Activated T-helper 2 cell treated with anti-CD3 and anti-CD28 coated beads, Interferon-gamma antibody, Interleukin-2, Interleukin-4, amounts not matched to agents 10 μg/mL and 5 μg/mL and 100 μg/mL, durations not matched to agents 14 hours and 24 hours and 36 hours (primary cell): ENCODE data around the gene PRPF40A. TPM values are rescaled to one million over a fixed set of nuclear protein-coding genes. Genes with fewer than 3 reads are reported as not detected.

Experiments
- DNase-seq: peaks from one replicate; pipeline ENCODE4 v3.0.0; 2021; ENCODE audit warnings: low spot score
- H3K27ac Mint-ChIP-seq: one replicate; pipeline ENCODE4 v1.8.0; 2021; ENCODE audit warnings: mixed read lengths
- H3K27me3 Mint-ChIP-seq: one replicate; pipeline ENCODE4 v1.8.0; 2021; ENCODE audit warnings: low read depth, mixed read lengths
- H3K36me3 Mint-ChIP-seq: one replicate; pipeline ENCODE4 v1.8.0; 2021; ENCODE audit warnings: low read depth, mixed read lengths
- H3K4me1 Mint-ChIP-seq: one replicate; pipeline ENCODE4 v1.8.0; 2021; ENCODE audit warnings: low read depth, mixed read lengths
- H3K4me3 Mint-ChIP-seq: one replicate; pipeline ENCODE4 v1.8.0; 2021; ENCODE audit warnings: low read depth, mild to moderate bottlenecking, moderate library complexity, mixed read lengths
- H3K9me3 Mint-ChIP-seq: one replicate; pipeline ENCODE4 v1.8.0; 2021; ENCODE audit warnings: mixed read lengths
- intact Hi-C: fragments of 100-400 bp; cut with micrococcal nuclease; formaldehyde crosslinking; loops from one replicate; pipeline ENCODE4 v1.15.1; 2023
- total RNA-seq: library from RNA; stranded (reverse); gene quantifications from 2 replicates; pipeline ENCODE4 v1.2.3, GENCODE V29; 2022

PRPF40A gene
- total RNA-seq, 1 donor from 2014 or later, result 144 TPM

DNA sequence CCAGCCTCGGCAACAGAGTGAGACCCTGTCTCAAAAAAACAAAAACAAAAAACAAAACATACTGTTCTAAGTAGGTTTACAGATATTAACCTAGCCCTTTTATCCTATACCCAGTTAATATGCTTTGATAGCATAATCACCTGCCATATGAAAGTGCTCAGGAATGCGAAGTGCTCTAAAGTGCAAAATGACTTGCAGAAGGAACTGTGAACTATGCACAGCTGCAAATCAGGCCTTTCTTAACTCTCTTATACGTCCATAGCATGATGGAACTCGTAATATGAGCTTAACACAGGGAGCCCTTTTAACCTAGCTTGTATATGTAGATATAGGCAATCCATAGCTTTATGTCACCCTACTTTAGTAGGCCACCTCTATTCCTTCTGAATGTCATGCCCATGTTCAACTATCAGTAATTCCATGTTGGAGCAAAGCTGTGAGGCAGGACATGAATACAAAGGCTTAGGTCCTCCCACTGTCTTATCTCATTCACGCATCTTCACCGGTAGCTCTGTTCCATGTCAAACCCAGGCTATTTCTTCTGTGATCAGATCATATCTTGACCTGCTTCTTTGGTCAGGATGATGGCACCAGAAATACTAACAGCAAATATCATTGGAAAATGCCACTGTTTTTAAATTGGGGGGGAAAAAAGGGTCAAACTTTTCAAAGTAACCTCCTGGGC is 72.9 kb downstream of the PRPF40A start:
- DNase-seq, result no peak
- intact Hi-C loops, result no loop called here
- Mint-ChIP-seq H3K4me3 (no peak overlapping the region), H3K27me3 (no peaks in the 10 kb centered on the region), H3K27ac (no peak overlapping the region), H3K9me3 (no peaks in the 10 kb centered on the region), H3K36me3 (peaks cover 14% of the 10 kb centered on the region), H3K4me1 (peaks cover 3% of the 10 kb centered on the region)

DNA sequence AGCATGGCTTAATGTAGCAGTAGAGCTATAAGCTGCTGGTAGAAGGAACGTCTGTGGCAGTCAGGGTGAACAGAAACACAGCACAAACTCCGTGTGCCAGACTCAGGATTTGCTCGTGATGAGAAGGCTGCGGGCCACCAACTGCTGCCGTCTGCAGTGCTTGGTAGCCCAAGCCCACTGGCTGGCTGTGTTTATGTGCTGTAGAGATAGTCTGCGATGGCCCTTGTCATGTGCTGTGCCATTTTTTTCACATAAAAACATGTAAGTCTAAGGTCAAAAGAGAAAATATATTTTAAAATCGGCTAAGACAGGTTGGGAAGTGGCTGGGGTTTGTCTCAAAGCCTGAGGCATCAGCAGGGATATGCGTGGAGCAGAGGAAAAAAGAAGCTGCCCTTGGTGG is 78.7 kb downstream of the PRPF40A start:
- Mint-ChIP-seq H3K4me1 (no peaks in the 10 kb centered on the region), H3K9me3 (no peaks in the 10 kb centered on the region), H3K4me3 (no peak overlapping the region), H3K27me3 (no peaks in the 10 kb centered on the region), H3K36me3 (peaks cover 4% of the 10 kb centered on the region), H3K27ac (no peak overlapping the region)
- DNase-seq, result no peak
- intact Hi-C loops, result no loop called here

DNA sequence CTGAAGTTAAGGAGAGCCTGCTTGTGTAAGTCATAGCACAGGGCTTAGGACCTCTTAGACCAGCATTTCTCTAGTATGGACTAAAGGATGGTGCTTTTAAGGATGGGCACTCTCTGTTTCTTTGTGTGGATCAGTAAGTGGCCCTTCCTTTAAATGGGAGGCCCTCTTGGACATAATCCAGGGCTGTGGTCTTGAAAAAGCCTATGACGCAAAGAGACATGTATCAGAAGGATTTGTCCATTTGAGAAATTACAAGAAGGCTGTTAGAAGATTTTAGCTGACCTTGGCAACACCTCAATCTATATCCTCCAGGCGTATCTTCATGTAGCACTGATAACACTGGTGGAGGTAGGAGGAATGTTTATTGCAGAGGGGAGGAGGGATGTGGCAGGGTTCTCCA is 79.2 kb downstream of the PRPF40A start:
- H3K27ac Mint-ChIP-seq, result no peak overlapping the region
- DNase-seq, result no peak
- intact Hi-C loops, result no loop called here

DNA sequence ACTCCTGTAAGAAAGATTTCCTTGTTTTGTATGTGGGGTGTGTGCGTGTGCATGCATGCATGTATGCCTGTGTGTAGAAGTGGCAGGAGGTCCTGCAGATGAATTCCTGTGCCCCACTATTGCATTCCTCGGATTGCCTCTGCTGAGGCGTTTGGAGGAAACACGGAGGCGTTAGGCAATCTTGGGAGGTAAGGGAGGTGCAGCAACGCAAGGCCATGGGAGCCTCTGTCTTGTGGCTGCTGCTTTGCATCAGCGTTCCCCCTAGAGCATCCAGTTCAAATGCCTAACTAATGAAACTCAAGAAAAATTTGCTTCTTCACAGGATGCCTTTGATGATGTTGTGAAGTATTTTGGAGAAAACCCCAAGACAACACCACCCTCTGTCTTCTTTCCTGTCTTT is 80.0 kb downstream of the PRPF40A start:
- Mint-ChIP-seq H3K4me1 (no peaks in the 10 kb centered on the region), H3K27me3 (no peaks in the 10 kb centered on the region), H3K4me3 (no peak overlapping the region), H3K36me3 (peaks cover 4% of the 10 kb centered on the region), H3K9me3 (no peaks in the 10 kb centered on the region), H3K27ac (no peak overlapping the region)
- intact Hi-C loops, result no loop called here
- no peak for DNase-seq

More for the DNA sequence above, 79.2 kb downstream of the PRPF40A start:
- H3K4me3 Mint-ChIP-seq, result no peak overlapping the region
- no peaks in the 10 kb centered on the region for H3K27me3 Mint-ChIP-seq
- H3K9me3 Mint-ChIP-seq, result no peaks in the 10 kb centered on the region
- peaks cover 4% of the 10 kb centered on the region for H3K36me3 Mint-ChIP-seq
- H3K4me1 Mint-ChIP-seq, result no peaks in the 10 kb centered on the region

DNA sequence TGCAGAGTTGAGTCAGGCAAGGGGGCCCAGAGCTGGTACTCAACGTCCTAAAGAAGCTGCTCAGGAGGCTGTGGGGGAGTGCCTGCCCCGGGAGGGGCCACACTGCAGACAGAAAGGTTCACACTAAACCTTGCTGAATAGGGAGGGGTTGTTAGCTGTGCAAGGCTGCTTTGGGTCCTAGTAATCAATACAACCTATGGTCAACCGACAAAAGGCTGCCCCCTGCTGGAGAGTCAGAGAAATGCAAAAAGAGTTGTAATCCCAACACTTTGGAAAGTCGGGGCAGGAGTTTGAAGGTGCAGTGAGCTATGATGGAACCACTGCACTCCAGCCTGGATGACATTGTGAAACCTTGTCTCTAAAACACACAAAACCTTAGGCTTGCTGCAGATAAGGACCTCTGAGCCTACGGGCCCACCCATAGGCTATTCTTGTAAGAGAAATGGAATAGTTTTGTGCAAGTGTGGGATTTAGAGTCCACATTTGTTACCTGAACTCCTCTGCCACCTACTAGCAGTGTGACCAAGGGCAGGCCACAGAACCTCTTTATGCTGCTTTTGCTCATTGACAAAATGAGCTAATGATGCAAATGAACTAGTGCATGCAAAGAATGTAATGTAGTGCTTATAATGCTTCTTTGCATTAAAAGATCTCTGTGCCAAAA is 81.5 kb downstream of the PRPF40A start:
- Mint-ChIP-seq H3K36me3 (peaks cover 3% of the 10 kb centered on the region), H3K27me3 (no peaks in the 10 kb centered on the region), H3K27ac (no peak overlapping the region), H3K9me3 (no peaks in the 10 kb centered on the region), H3K4me1 (no peaks in the 10 kb centered on the region), H3K4me3 (no peak overlapping the region)
- intact Hi-C loops, result loop anchor here (1.0 to 2.0 kb wide), 4 partner anchors 221 to 598 kb away; no protein-coding TSS in a partner anchor
- peak; percentile 46 for DNase-seq

DNA sequence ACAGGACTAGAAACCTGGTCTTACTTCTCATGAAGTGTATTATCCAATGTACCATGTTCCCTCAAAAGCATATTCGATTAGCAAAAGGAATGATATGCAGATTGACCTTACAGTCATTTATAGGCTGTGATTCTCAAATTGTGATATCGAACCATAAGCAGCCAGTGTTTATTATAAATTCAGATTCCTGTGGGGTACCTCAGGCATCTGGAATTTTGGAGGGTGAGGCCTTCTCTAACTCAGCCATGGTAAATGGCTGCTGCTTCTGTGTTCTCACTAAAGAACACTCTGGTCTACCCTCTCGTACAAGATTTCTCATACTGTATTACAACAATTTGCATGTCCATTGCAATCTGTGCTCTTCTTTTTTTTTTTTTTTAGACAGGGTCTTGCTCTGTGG is 84.5 kb downstream of the PRPF40A start:
- H3K27me3 Mint-ChIP-seq, result no peaks in the 10 kb centered on the region

DNA sequence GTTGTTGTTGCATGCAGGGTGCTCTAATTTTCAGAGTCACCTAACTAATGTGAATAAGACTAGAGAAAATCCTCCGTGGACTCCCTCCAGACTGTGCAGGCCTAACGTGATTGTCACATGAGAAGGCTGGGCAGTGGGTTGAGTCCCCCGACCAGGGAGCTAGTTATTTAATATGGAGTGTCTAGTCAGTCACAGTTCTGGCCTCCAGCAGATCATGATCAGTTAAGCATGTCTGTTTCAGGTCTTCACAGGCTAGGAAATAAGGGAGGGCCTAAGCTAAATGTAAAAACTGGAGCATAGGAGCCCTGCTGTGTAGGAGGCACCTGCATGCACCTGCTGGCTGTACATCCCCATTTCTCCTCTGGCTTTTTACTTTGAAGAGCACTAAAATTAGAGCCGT is 86.8 kb downstream of the PRPF40A start:
- Mint-ChIP-seq H3K4me1 (peaks cover 23% of the 10 kb centered on the region), H3K27ac (no peak overlapping the region), H3K27me3 (peaks cover 3% of the 10 kb centered on the region), H3K36me3 (peaks cover 18% of the 10 kb centered on the region), H3K4me3 (no peak overlapping the region), H3K9me3 (no peaks in the 10 kb centered on the region)
- no peak for DNase-seq
- intact Hi-C loops, result loop anchor here (5.0 kb wide), 1 partner anchor 298 kb away; no protein-coding TSS in a partner anchor

More for the DNA sequence above, 84.5 kb downstream of the PRPF40A start:
- Mint-ChIP-seq H3K27ac (no peak overlapping the region), H3K4me3 (no peak overlapping the region), H3K4me1 (peaks cover 23% of the 10 kb centered on the region), H3K9me3 (no peaks in the 10 kb centered on the region), H3K36me3 (peaks cover 18% of the 10 kb centered on the region)
- no peak for DNase-seq
- intact Hi-C loops, result loop anchor here (5.0 kb wide), 1 partner anchor 300 kb away; no protein-coding TSS in a partner anchor

DNA sequence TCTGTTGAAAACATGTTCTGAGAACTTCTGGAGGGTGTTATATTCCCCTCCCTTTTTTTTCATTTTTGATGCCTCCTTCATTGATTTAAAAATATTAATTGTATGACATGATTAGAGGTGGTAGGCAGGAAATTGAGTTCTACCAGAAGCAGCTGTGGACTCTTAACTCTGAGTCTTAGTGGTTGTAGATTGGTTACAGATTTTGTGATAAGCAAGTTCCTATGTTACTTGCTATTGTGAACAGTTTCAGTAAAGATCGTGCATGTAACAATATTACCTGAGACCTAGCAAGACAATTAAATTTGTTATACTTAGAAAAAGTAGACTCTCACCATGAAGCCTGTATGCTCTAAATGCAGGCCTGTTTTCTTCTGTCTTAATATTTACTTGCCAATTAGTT is 88.1 kb downstream of the PRPF40A start:
- no peak overlapping the region for H3K4me3 Mint-ChIP-seq
- intact Hi-C loops, result loop anchor here (5.0 kb wide), 1 partner anchor 57 kb away; no protein-coding TSS in a partner anchor

DNA sequence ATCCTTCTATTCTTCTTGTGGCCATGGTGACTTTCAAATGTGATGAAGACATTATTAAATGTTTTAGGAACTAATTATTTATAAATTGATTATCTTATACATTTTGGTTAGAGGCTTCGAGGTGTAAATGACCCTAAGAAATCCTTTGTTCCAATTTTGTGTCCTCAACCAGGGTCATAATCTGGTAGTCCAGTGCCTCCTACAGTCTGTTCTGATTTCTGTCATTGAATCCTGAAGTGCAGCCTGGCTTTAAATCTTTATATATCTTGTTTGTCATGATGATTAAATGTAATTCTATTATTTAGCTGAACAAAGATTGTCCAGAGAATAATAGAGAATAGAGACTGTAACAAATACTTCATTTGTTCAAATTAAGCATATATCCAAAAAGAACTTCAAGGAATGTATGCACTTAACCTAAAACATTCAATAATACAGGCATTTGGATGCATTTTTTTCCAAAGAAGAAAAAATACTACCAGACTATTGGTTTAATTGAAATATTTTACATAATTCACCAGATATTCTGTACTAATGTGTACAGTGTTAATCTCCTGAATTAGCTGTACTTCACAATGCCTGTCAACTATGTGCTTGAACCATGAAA is 89.8 kb downstream of the PRPF40A start:
- Mint-ChIP-seq H3K9me3 (no peaks in the 10 kb centered on the region), H3K4me1 (peaks cover 23% of the 10 kb centered on the region), H3K36me3 (peaks cover 18% of the 10 kb centered on the region), H3K27ac (no peak overlapping the region), H3K4me3 (no peak overlapping the region), H3K27me3 (peaks cover 3% of the 10 kb centered on the region)
- DNase-seq, result no peak
- intact Hi-C loops, result loop anchor here (5.0 kb wide), 1 partner anchor 55 kb away; no protein-coding TSS in a partner anchor

More for the DNA sequence above, 88.1 kb downstream of the PRPF40A start:
- Mint-ChIP-seq H3K27ac (no peak overlapping the region), H3K9me3 (no peaks in the 10 kb centered on the region), H3K4me1 (peaks cover 23% of the 10 kb centered on the region), H3K36me3 (peaks cover 18% of the 10 kb centered on the region), H3K27me3 (peaks cover 3% of the 10 kb centered on the region)
- DNase-seq, result no peak

DNA sequence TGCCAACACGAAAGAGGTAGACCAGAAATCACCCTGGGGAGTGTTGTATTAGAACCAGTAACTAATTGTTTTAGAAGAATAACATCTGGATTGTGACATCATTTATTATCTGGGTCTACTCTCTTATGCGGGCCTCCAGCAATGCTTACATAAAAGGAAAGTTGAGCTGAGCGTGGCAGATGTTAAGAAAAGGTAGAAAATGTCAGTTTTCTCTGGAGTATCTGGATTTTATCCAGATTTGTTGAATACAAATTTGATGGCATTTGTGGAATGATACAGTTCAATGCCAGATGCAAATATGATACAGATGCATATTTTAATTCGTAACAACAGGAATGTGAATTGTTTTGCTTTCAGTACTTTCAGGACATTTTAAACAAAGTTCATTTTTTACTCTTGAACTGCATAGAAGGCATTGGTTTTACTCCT is 90.3 kb downstream of the PRPF40A start:
- H3K36me3 Mint-ChIP-seq, result peaks cover 18% of the 10 kb centered on the region
- intact Hi-C loops, result loop anchor here (5.0 kb wide), 1 partner anchor 55 kb away; no protein-coding TSS in a partner anchor
- H3K4me1 Mint-ChIP-seq, result peaks cover 23% of the 10 kb centered on the region
- H3K27me3 Mint-ChIP-seq, result peaks cover 3% of the 10 kb centered on the region
- no peak for DNase-seq
- no peaks in the 10 kb centered on the region for H3K9me3 Mint-ChIP-seq
- no peak overlapping the region for H3K4me3 Mint-ChIP-seq
- no peak overlapping the region for H3K27ac Mint-ChIP-seq

DNA sequence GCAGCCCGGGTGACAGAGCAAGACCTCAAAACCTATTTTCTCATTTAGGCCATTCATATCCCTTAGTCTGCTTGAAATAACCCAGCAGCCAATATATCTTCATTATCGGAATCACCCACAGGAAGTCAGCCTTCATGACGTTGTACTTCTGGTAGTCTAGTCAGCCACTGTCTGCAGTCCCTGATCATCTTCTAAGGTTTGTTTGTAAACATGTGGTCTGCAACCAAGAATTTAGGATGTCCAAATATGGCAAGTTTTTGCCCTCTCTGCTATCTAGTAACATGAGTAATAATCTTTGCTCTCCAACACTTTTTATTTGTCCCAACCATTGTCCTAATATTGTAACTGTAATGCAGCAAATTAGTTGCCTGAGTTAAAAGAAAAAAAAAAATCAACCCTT is 92.5 kb downstream of the PRPF40A start:
- no peak overlapping the region for H3K27ac Mint-ChIP-seq
- peaks cover 17% of the 10 kb centered on the region for H3K4me1 Mint-ChIP-seq
- intact Hi-C loops, result loop anchor here (5.0 kb wide), 1 partner anchor 53 kb away; no protein-coding TSS in a partner anchor
- no peak overlapping the region for H3K4me3 Mint-ChIP-seq
- peaks cover 15% of the 10 kb centered on the region for H3K36me3 Mint-ChIP-seq
- peaks cover 3% of the 10 kb centered on the region for H3K27me3 Mint-ChIP-seq
- DNase-seq, result no peak
- H3K9me3 Mint-ChIP-seq, result no peaks in the 10 kb centered on the region

DNA sequence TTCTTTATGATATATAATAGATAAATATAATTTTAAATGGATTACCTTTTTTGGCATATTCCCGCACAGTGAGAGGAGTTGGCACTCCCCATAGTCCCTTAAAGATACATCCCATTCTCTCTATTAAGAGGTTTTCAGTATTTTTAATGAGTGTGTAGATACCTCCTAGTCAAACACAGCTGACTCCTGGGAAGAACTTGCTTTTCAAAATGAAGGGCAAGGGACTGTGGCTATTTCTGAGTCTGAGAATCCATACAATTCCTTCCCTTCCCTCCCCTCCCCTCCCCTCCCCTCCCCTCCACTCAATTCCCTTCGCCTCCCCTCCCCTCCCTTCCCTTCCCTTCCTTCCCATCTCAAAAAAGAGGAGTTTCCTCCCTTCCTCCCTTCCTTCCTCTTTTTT is 93.5 kb downstream of the PRPF40A start:
- Mint-ChIP-seq H3K36me3 (peaks cover 12% of the 10 kb centered on the region), H3K27ac (no peak overlapping the region), H3K27me3 (peaks cover 3% of the 10 kb centered on the region), H3K4me1 (peaks cover 6% of the 10 kb centered on the region), H3K4me3 (no peak overlapping the region), H3K9me3 (no peaks in the 10 kb centered on the region)
- intact Hi-C loops, result no loop called here
- no peak for DNase-seq
